Dendritic cell treated with granulocyte-macrophage colony-stimulating factor and Interleukin-4, amounts not matched to agents 40 ng/mL and 50 ng/mL, for 4 days (primary cell): Measurements from ENCODE around the gene MSI2.

Source experiments
- H3K27ac Mint-ChIP-seq: one replicate; pipeline ENCODE4 v1.8.0; 2022; ENCODE audit warnings: mild to moderate bottlenecking, mixed read lengths
- H3K27me3 Mint-ChIP-seq: one replicate; pipeline ENCODE4 v1.8.0; 2022; ENCODE audit warnings: mild to moderate bottlenecking, mixed read lengths
- H3K36me3 Mint-ChIP-seq: one replicate; pipeline ENCODE4 v1.8.0; 2022; ENCODE audit warnings: low read depth, mixed read lengths
- H3K4me1 Mint-ChIP-seq: one replicate; pipeline ENCODE4 v1.8.0; 2022; ENCODE audit warnings: low read depth, mixed read lengths
- H3K4me3 Mint-ChIP-seq: one replicate; pipeline ENCODE4 v1.8.0; 2022; ENCODE audit warnings: mild to moderate bottlenecking, moderate library complexity, mixed read lengths
- H3K9me3 Mint-ChIP-seq: one replicate; pipeline ENCODE4 v1.8.0; 2022; ENCODE audit warnings: mixed read lengths
- intact Hi-C: fragments of 100-400 bp; cut with micrococcal nuclease; formaldehyde crosslinking; loops from one replicate; pipeline ENCODE4 v1.15.0; 2022

Gene MSI2

GRCh38 chr17:57471868-57472368 is 215.6 kb downstream of the MSI2 start:
- Mint-ChIP-seq H3K4me1 (peaks cover 11% of the 10 kb centered on the region), H3K36me3 (no peaks in the 10 kb centered on the region), H3K4me3 (no peak overlapping the region), H3K27ac (no peak overlapping the region), H3K27me3 (no peaks in the 10 kb centered on the region), H3K9me3 (no peaks in the 10 kb centered on the region)
- intact Hi-C loops, result no loop called here

- Mint-ChIP-seq H3K9me3 (no peaks in the 10 kb centered on the region), H3K4me1 (no peaks in the 10 kb centered on the region), H3K36me3 (no peaks in the 10 kb centered on the region), H3K27ac (no peak overlapping the region), H3K4me3 (no peak overlapping the region), H3K27me3 (no peaks in the 10 kb centered on the region)
- intact Hi-C loops, result no loop called here
Measured at GRCh38 chr17:57475796-57476195, 219.5 kb downstream of the MSI2 start.

GRCh38 chr17:57477522-57478362 is 221.4 kb downstream of the MSI2 start:
- H3K27ac Mint-ChIP-seq, result no peak overlapping the region
- H3K4me1 Mint-ChIP-seq, result no peaks in the 10 kb centered on the region
- no peaks in the 10 kb centered on the region for H3K36me3 Mint-ChIP-seq
- no peaks in the 10 kb centered on the region for H3K27me3 Mint-ChIP-seq
- intact Hi-C loops, result no loop called here
- no peak overlapping the region for H3K4me3 Mint-ChIP-seq
- H3K9me3 Mint-ChIP-seq, result no peaks in the 10 kb centered on the region

GRCh38 chr17:57478478-57479250 is 222.3 kb downstream of the MSI2 start:
- H3K27me3 Mint-ChIP-seq, result no peaks in the 10 kb centered on the region
- no peak overlapping the region for H3K27ac Mint-ChIP-seq
- no peaks in the 10 kb centered on the region for H3K9me3 Mint-ChIP-seq
- no peaks in the 10 kb centered on the region for H3K36me3 Mint-ChIP-seq
- H3K4me3 Mint-ChIP-seq, result no peak overlapping the region
- no peaks in the 10 kb centered on the region for H3K4me1 Mint-ChIP-seq
- intact Hi-C loops, result no loop called here

- Mint-ChIP-seq H3K36me3 (no peaks in the 10 kb centered on the region), H3K4me1 (peaks cover 11% of the 10 kb centered on the region), H3K9me3 (no peaks in the 10 kb centered on the region), H3K4me3 (no peak overlapping the region), H3K27me3 (no peaks in the 10 kb centered on the region), H3K27ac (no peak overlapping the region)
- intact Hi-C loops, result no loop called here
Measured at GRCh38 chr17:57480438-57481196, 224.3 kb downstream of the MSI2 start.

GRCh38 chr17:57481910-57482391 is 225.6 kb downstream of the MSI2 start:
- intact Hi-C loops, result no loop called here

GRCh38 chr17:57482657-57483056 is 226.3 kb downstream of the MSI2 start:
- H3K36me3 Mint-ChIP-seq, result no peaks in the 10 kb centered on the region
- no peak overlapping the region for H3K4me3 Mint-ChIP-seq
- no peaks in the 10 kb centered on the region for H3K27me3 Mint-ChIP-seq
- intact Hi-C loops, result no loop called here
- H3K9me3 Mint-ChIP-seq, result no peaks in the 10 kb centered on the region
- no peak overlapping the region for H3K27ac Mint-ChIP-seq
- peaks cover 28% of the 10 kb centered on the region for H3K4me1 Mint-ChIP-seq

More at GRCh38 chr17:57481910-57482391, 225.6 kb downstream of the MSI2 start:
- H3K4me1 Mint-ChIP-seq, result peaks cover 21% of the 10 kb centered on the region
- H3K27ac Mint-ChIP-seq, result no peak overlapping the region
- no peak overlapping the region for H3K4me3 Mint-ChIP-seq
- H3K27me3 Mint-ChIP-seq, result no peaks in the 10 kb centered on the region
- no peaks in the 10 kb centered on the region for H3K9me3 Mint-ChIP-seq
- H3K36me3 Mint-ChIP-seq, result no peaks in the 10 kb centered on the region

GRCh38 chr17:57484081-57484666 is 227.9 kb downstream of the MSI2 start:
- Mint-ChIP-seq H3K9me3 (no peaks in the 10 kb centered on the region), H3K27me3 (peaks cover 2% of the 10 kb centered on the region), H3K4me1 (peaks cover 32% of the 10 kb centered on the region), H3K27ac (no peak overlapping the region), H3K4me3 (no peak overlapping the region), H3K36me3 (no peaks in the 10 kb centered on the region)
- intact Hi-C loops, result no loop called here

- peaks cover 32% of the 10 kb centered on the region for H3K4me1 Mint-ChIP-seq
- no peaks in the 10 kb centered on the region for H3K9me3 Mint-ChIP-seq
- no peak overlapping the region for H3K4me3 Mint-ChIP-seq
- H3K36me3 Mint-ChIP-seq, result no peaks in the 10 kb centered on the region
- peaks cover 2% of the 10 kb centered on the region for H3K27me3 Mint-ChIP-seq
- intact Hi-C loops, result no loop called here
- H3K27ac Mint-ChIP-seq, result no peak overlapping the region
Measured at GRCh38 chr17:57484826-57485565, 228.7 kb downstream of the MSI2 start.

- Mint-ChIP-seq H3K9me3 (no peaks in the 10 kb centered on the region), H3K36me3 (no peaks in the 10 kb centered on the region), H3K4me3 (no peak overlapping the region), H3K27ac (no peak overlapping the region), H3K27me3 (peaks cover 2% of the 10 kb centered on the region), H3K4me1 (peaks cover 32% of the 10 kb centered on the region)
- intact Hi-C loops, result no loop called here
Measured at GRCh38 chr17:57485566-57485865, 229.2 kb downstream of the MSI2 start.

GRCh38 chr17:57485916-57486881 is 229.9 kb downstream of the MSI2 start:
- peaks cover 32% of the 10 kb centered on the region for H3K4me1 Mint-ChIP-seq
- intact Hi-C loops, result no loop called here
- H3K27ac Mint-ChIP-seq, result no peak overlapping the region

GRCh38 chr17:57486882-57487301 is 230.6 kb downstream of the MSI2 start:
- Mint-ChIP-seq H3K27ac (no peak overlapping the region), H3K4me3 (no peak overlapping the region), H3K9me3 (no peaks in the 10 kb centered on the region), H3K4me1 (peaks cover 32% of the 10 kb centered on the region), H3K27me3 (peaks cover 2% of the 10 kb centered on the region), H3K36me3 (no peaks in the 10 kb centered on the region)
- intact Hi-C loops, result no loop called here

More at GRCh38 chr17:57485916-57486881, 229.9 kb downstream of the MSI2 start:
- Mint-ChIP-seq H3K27me3 (peaks cover 2% of the 10 kb centered on the region), H3K36me3 (no peaks in the 10 kb centered on the region), H3K4me3 (no peak overlapping the region), H3K9me3 (no peaks in the 10 kb centered on the region)
